Suprapubic skin (tissue), 4 donors: ENCODE data around the gene ZBTB3. TPM values are rescaled to one million over a fixed set of nuclear protein-coding genes. Genes with fewer than 3 reads are reported as not detected.

Experiments used
- DNase-seq, 2 donors: peaks; one replicate each; pipeline ENCODE4 v3.0.0-alpha.2; 2019; ENCODE audit warnings: low spot score in 2 of 2
- H3K27ac ChIP-seq: fragments of 200-600 bp; sonication (generic); one replicate; pipeline ENCODE4 v1.5.1; 2019
- H3K27me3 ChIP-seq: fragments of 200-600 bp; sonication (generic); one replicate; pipeline ENCODE4 v1.5.1; 2019
- H3K36me3 ChIP-seq: fragments of 200-600 bp; sonication (generic); one replicate; pipeline ENCODE4 v1.5.1; 2019
- H3K4me1 ChIP-seq: fragments of 200-600 bp; sonication (generic); one replicate; pipeline ENCODE4 v1.5.1; 2019
- H3K4me3 ChIP-seq: fragments of 200-600 bp; sonication (generic); one replicate; pipeline ENCODE4 v1.5.1; 2019; ENCODE audit warnings: mild to moderate bottlenecking
- H3K9me3 ChIP-seq: fragments of 200-600 bp; sonication (generic); one replicate; pipeline ENCODE4 v1.5.1; 2019
- CTCF ChIP-seq, 2 donors: fragments of 200-600 bp in 1 of 2; fragments of 450-650 bp in 1 of 2; sonication (generic) in 1 of 2; IDR thresholded peaks; one replicate each; pipeline ENCODE4 v1.5.1; 2016 to 2019; ENCODE audit warnings: antibody characterized with exemption in 2 of 2, mild to moderate bottlenecking in 1 of 2, moderate library complexity in 1 of 2
- EP300 ChIP-seq: sonication (generic); formaldehyde crosslinking; IDR thresholded peaks from one replicate; pipeline ENCODE4 v1.6.1; 2017; ENCODE audit warnings: antibody characterized with exemption
- POLR2A ChIP-seq, 2 donors: fragments of 450-650 bp; IDR thresholded peaks; one replicate each; pipeline ENCODE4 v1.6.1; 2017; ENCODE audit warnings: antibody characterized with exemption in 2 of 2, mild to moderate bottlenecking in 2 of 2, moderate library complexity in 2 of 2
- POLR2AphosphoS5 ChIP-seq, 3 donors: sonication (generic); formaldehyde crosslinking; IDR thresholded peaks; one replicate each; pipeline ENCODE4 v1.6.1; 2017; ENCODE audit warnings: antibody characterized with exemption in 3 of 3
- WGBS: methylation state at CpG from one replicate; pipeline ENCODE4 v1.1.5; 2018; 5-methylcytosine and 5-hydroxymethylcytosine counted together
- total RNA-seq, 4 donors: library from RNA; depleted of rRNA; stranded (reverse); fragments of >200 nt; gene quantifications; one replicate each; pipeline ENCODE4 v1.1.0, GENCODE V29; 2016

ZBTB3 gene
- total RNA-seq, 4 donors from 2014 or later: 10.9 to 32.2 (median 14.3) TPM

- WGBS: 20% methylated on average over 8 of the region's 11 CpGs
- DNase-seq: no peak
- no peaks in the 10 kb centered on the region for H3K9me3 ChIP-seq
- no peak for TF ChIP-seq EP300
- TF ChIP-seq POLR2A (IDR thresholded peaks at IDR 0.05): no peak
- no peak for TF ChIP-seq CTCF (IDR thresholded peaks at IDR 0.05)
- TF ChIP-seq POLR2AphosphoS5 (IDR thresholded peaks at IDR 0.05): no peak
- H3K36me3 ChIP-seq: peaks cover 59% of the 10 kb centered on the region
- H3K27me3 ChIP-seq: no peaks in the 10 kb centered on the region
- H3K27ac ChIP-seq: peak overlapping the region; percentile 91
- H3K4me1 ChIP-seq: peaks cover 48% of the 10 kb centered on the region
- peak overlapping the region; percentile 92 for H3K4me3 ChIP-seq
These were observed 38.2 kb upstream of the ZBTB3 start for GRCh38 chr11:62792202-62792575.

GRCh38 chr11:62791501-62792201 lies 37.7 kb upstream of the ZBTB3 start, which contains the start of gene TMEM223:
TMEM223 (minus strand) TSS chr11:62792006; CDS start chr11:62791994, 12 bp downstream.
- Histone ChIP-seq H3K4me3 (peak within 1 kb of the TSS; percentile 92), H3K27ac (peak within 1 kb of the TSS; percentile 91), H3K36me3 (peaks cover 54% of the 10 kb centered on the region), H3K27me3 (no peaks in the 10 kb centered on the region), H3K9me3 (no peaks in the 10 kb centered on the region), H3K4me1 (peaks cover 48% of the 10 kb centered on the region)
- DNase-seq: peak; percentile 90 to 94
- TF ChIP-seq EP300 (no peak), POLR2AphosphoS5 (IDR thresholded peaks at IDR 0.05) (peak; percentile 35 to 80 (median 77)), POLR2A (IDR thresholded peaks at IDR 0.05) (peak in 1 of 2 donors; percentile 47)
- WGBS: 3% methylated on average over 11 of the region's 58 CpGs

GRCh38 chr11:62789576-62789975 lies 35.6 kb upstream of the ZBTB3 start:
- peaks cover 61% of the 10 kb centered on the region for H3K4me1 ChIP-seq
- TF ChIP-seq POLR2A (IDR thresholded peaks at IDR 0.05): no peak
- TF ChIP-seq POLR2AphosphoS5 (IDR thresholded peaks at IDR 0.05): no peak
- no peak for TF ChIP-seq CTCF (IDR thresholded peaks at IDR 0.05)
- TF ChIP-seq EP300: no peak
- no peak overlapping the region for H3K4me3 ChIP-seq
- no peaks in the 10 kb centered on the region for H3K9me3 ChIP-seq
- no peaks in the 10 kb centered on the region for H3K27me3 ChIP-seq
- no peak overlapping the region for H3K27ac ChIP-seq
- WGBS: 59% methylated on average over 3 of the region's 3 CpGs
- no peak for DNase-seq
- H3K36me3 ChIP-seq: peaks cover 37% of the 10 kb centered on the region

- WGBS: 61% methylated on average over 5 of the region's 5 CpGs
- no peak overlapping the region for H3K4me3 ChIP-seq
- H3K9me3 ChIP-seq: no peaks in the 10 kb centered on the region
- H3K27ac ChIP-seq: no peak overlapping the region
- H3K27me3 ChIP-seq: no peaks in the 10 kb centered on the region
- no peak for TF ChIP-seq EP300
- no peak for TF ChIP-seq POLR2AphosphoS5 (IDR thresholded peaks at IDR 0.05)
- no peak for TF ChIP-seq CTCF (IDR thresholded peaks at IDR 0.05)
- no peak for TF ChIP-seq POLR2A (IDR thresholded peaks at IDR 0.05)
- peaks cover 61% of the 10 kb centered on the region for H3K4me1 ChIP-seq
- no peak for DNase-seq
- H3K36me3 ChIP-seq: peaks cover 31% of the 10 kb centered on the region
These were observed 35.0 kb upstream of the ZBTB3 start for GRCh38 chr11:62788991-62789390.

- peak; percentile 99 to 100 for DNase-seq
- TF ChIP-seq CTCF (IDR thresholded peaks at IDR 0.05) (peak; percentile 29 to 37), POLR2AphosphoS5 (IDR thresholded peaks at IDR 0.05) (peak; percentile 94 to 97 (median 97)), EP300 (no peak), POLR2A (IDR thresholded peaks at IDR 0.05) (peak; percentile 56 to 93)
- H3K36me3 ChIP-seq: peaks cover 24% of the 10 kb centered on the region
- WGBS: under 1% methylated on average over 22 of the region's 88 CpGs
- H3K27me3 ChIP-seq: no peaks in the 10 kb centered on the region
- peak within 1 kb of the TSS; percentile 95 for H3K27ac ChIP-seq
- H3K4me3 ChIP-seq: peak within 1 kb of the TSS; percentile 84
- no peaks in the 10 kb centered on the region for H3K9me3 ChIP-seq
- peaks cover 51% of the 10 kb centered on the region for H3K4me1 ChIP-seq
These were observed 33.2 kb upstream of the ZBTB3 start, which contains the start of gene TMEM179B for GRCh38 chr11:62787005-62787759. TMEM179B (plus strand) TSS chr11:62787402; CDS start chr11:62787432, 30 bp downstream.
